GM19395 (cell line): Measurements from ENCODE around the gene ARHGEF16.

ENCODE experiments used
- ATAC-seq: cut with Tn5 transposase; IDR thresholded peaks from one replicate; pipeline ENCODE4 v1.9.1; 2021; ENCODE audit warnings: mild to moderate bottlenecking, moderate library complexity; ENCODE audit not compliant: unreplicated experiment

ARHGEF16 gene

DNA sequence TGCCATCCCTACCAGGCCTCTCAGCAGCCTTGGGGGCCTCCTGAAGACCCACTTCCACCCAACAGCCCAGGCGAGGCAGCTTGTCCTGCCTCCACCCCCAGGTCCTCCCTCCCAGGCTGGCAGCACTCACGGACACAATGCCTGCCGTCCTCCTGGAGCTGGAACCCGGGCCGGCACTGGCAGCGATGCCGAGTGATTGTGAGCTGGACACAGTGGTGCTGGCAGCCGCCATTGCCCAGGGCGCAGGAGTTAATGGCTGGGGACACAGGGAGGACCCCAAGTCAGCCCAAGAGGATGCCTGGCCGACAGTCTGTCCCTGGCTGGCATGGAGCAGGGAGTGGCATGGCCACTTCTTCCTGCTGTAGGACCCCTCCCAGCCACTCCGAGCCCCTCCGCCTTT, 60.8 kb downstream of the ARHGEF16 start:
- no peak for ATAC-seq

DNA sequence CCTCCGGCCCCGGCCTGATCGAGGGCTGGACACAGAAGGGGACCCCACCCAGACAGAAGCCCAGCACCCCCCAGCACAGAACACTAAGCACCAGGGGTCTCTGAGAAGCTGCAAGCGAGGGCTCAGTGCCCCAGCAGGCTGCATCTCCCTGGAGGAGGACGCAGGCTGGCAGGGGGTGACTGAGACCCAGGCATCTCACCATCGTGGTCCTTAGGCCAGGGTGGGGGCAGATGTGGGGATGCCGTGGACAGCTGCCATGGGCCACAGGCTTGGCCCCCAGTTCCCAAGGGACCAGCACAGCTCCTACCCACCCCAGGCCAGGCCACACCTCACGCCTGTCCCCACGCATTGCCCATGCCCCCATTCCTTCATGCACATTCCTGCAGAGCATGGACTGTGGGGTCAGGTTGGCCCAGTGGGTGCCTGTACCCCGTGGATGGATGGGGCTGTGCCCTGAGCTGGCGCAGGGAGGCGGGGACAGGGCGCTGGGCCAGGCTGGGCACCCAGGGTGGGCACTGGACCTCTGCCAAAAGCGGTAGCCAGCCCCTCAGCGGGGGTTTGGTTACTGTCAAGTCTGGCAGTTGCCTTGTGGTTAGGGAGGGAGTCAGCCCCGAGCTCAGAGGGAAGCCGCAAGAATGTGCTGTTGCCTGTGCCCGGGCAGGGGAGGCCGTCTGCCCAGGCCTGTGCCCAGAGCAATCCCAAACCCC, 61.5 kb downstream of the ARHGEF16 start:
- ATAC-seq, result no peak

DNA sequence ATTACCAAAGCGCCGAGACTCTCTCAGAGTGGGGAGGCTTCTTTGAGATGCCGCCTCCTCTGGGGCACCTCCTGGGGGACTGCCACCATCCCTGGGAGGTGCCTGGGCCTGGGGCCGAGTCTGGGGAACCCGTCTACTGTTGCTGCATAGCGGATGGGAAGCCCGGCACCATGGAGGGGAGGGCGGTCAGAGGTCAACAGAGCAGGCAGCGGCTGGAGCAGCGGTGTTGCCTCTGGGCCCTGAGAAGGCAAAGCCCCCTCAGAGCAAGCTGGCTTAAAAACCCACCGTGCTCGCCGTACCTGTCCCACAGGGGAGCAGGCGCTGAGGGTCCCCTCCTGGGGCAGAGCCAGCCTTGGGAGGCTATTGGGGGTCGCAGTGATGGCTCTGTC, 62.0 kb downstream of the ARHGEF16 start:
- no peak for ATAC-seq

DNA sequence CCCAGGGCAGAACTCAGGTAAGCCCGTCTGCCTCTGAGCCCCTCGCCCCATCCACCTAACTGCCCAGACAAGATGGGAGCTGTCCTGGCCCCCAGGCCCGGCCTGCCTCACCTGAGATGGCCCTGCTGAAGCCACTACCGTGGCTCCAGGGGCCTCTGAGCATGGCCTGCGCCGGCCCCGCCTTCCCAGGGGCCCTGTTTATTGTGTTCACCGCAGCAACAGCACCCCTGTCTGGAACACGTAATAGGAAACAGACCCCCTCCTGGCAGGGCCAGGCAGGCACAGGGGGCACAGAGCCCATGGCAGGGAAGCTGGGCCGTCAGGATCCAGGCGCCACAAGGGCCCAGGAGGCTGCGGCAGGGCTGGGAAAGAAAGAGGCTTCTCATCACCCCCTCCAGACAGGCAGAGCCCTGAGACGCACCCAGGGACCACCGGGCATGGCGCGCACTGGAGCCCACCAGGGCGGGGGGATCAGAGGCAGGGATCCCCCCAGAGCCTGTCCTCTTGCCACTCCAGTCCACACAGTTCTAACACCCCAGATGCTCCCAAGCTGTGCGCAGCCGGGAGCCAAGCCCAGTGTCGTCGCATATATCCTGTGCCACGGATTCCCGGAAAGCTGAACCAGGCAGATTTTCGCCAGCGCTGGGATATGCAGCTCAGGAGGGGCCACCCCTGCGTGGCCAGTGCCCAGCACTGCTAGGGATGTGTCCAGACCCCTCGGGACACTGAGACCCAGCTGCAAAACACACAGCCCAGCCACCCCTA, 62.6 kb downstream of the ARHGEF16 start:
- ATAC-seq, result no peak

DNA sequence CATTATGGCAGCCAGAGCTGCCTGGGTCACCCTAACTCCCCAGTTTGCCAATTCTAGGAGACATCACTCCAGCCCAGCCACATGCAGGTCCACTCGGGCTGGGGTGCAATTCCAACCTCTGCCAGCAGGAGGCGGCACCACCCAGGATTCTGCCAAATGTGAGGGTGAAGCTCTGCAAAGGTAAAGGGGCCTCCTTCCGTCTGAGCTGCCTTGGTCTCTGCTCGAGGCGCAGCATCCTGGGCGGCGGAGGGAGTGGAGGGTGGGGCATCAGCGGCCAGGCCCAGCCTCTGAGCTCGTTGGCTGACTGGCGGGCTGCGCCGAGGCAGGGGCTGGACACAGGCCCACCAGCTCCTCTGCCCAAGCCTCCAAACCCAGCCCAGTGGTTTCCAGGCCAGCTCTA, 63.8 kb downstream of the ARHGEF16 start:
- no peak for ATAC-seq

DNA sequence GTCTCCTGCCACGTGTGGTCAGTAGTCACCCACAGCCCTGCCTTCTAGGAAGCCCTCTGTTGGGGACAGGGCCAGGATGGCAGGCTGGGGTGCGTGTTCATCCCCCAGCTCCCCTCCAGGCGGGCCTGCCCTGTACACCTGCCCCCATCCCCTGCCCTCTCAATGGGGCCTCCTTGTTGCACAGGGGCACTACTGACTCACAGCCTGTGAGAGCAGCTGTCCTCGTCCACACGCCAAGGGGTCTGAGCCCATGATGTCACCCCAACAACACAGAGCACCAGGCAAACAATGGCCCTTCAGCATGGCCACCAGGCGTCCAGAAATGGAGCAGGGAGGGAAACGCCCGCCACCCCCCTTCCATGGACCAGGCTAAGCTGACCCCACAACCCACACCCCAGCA, 64.3 kb downstream of the ARHGEF16 start:
- ATAC-seq, result no peak

DNA sequence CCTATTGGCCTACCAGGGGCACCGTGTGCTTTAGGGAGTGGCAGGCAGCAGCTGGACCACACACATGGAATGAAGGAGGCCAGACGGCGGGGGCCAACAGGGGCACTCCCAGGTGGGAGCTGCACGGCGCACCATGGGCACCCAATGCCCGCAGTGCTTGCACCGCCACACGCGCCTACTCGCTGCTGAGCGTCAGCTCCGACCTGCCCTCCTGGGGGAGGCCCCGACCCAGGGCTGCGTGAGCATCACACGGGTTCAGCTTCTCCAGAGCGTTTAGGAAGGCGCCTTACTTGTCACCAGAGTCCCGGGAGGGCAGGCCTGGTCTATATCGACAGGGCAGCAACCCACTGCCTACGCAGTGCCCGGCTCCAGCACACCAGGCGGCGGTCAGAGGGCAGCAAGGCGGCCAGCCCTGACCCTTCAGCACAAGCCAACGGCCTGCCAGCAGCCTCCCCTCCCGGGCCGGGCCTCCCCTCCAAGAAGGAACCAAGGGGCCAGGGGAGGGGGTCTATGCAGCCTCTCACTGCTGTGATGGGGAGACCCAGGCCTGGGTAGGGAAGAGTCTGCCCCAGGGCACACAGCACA, 64.9 kb downstream of the ARHGEF16 start:
- no peak for ATAC-seq

DNA sequence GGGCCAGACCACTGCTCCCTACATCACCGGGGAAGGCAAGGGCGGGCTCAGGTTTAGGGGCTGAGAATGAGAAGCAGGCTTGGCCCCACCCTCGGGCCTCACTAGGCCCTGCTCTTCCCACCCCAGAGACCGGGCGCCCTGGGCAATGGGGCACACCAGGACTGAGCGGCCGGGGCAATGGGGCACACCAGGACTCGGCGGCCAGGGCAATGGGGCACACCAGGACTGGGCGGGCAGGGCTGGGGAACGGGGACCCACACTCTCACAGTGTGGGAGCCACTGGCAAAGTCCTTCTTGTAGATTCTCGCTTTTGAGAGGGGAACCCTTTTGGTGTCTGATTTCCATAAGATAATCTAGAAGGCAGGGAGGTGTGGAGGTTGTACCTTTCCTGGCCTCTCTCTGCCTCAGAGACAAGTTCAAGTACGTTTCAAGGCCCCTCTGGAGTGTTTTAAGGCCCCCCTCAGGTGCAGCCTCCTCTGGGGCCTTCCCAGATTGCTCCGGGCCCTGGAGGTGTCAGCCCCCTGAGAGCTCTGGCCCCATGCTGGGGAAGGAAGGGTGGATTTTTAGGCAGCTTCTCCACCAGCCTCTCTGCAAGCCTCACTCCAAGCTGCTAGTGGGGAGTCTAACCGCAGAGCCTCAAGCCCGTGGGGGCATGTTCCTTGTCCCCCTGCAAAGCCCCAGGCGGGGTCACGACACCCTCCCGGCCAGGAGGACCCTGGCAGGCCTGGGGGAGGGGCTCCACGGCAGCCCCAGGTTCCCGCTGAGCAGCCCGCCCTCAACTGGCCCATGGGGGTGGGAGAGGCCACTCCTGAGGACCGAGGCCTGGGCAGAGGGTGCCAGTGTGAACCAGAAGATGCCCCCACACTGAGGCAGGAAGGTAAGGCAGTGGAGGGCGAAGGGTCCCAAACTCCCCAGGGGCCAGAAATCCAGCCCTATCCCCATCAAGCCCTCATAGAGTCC, 66.2 kb downstream of the ARHGEF16 start:
- no peak for ATAC-seq

DNA sequence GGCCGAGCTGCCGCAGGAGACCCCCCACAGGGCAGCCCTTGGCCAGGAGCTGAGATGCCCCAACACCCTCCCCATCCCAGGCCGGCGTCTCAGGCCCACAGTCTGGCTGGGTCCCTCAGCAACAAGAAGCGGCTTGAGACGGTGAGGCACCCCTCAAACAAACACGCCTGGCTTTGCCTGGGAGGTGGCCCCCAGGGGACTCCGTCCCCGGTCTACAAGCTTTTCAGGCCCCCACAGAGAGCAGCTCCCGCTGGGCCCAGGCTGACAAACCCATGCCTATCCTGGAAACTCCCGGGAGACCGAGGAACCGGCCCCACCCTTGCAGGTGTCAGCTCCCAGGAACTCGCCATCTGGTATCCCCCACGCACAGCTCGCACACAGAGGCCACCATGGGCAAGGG, 67.0 kb downstream of the ARHGEF16 start:
- ATAC-seq, result no peak

DNA sequence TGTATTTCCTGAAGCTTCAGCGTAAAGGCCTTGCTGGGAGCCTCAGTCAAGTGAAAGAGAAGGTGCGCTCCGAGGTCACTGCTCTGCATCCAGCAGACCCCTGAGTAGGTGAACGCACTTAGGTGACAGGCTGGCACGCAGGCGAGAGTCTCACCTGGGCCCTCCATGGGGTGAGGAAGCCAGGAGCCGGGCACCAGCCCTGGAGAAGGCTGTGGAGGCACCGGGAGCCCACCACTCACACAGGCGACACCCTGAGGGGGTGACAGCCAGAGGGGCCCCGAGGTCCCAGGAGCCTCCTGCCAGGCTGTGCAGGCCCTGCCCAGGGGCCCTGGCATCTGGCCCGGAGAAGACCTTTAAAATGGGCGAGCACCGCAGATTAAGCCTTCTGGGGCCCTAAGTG, 67.6 kb downstream of the ARHGEF16 start:
- no peak for ATAC-seq

DNA sequence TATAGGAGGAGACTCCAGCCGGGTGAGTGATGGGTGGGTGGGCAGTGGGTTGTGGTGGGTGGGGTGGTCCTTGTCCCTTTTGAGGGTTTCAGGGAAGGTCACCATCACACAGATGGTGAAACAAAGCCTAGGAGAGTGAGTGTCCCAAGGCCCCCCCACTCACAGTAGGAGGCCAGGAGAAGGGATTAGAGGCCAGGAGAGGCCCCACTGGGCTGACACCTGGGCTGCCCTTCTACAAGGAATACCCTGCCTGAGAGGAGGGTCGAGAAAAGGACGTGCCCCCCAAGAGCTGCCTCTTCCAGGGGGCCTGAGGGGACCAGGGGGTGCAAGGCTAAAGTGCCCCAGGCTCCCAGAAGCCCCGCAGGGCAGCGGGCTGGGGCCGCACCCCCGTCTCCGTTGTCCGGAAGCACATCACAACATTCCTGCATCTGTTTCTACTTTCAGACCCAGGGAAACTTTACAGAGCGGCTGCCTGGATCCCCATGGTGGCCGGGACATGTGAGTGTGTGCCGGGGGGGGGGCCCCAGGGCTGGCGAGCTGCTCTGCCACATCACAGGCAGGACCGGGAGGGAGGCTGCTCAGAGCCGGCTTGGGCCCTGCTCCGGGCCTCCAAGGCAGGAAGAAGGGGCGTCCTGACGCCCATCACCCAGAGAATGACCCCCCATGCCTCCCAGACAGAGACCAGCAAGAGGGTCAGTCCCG, 68.2 kb downstream of the ARHGEF16 start:
- ATAC-seq, result no peak

DNA sequence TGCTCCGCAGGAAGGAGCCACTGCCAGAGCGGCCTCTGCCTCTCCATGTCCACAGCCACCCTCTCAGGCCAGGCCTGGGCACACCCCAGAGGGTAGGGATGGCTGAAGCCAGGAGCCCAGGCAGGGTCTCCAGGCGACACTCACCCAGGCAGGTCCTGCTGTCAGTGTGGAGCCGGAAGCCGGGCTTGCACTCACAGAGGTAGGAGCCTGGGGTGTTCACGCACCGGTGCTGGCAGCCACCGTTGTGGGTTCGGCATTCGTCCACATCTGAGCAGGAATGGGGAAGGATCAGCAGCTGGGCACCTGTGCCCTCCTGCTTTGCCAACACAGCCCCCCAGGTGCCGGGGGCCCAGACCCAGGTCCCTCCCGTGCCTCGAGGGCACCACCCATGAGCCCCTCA, 69.5 kb downstream of the ARHGEF16 start:
- ATAC-seq, result no peak

DNA sequence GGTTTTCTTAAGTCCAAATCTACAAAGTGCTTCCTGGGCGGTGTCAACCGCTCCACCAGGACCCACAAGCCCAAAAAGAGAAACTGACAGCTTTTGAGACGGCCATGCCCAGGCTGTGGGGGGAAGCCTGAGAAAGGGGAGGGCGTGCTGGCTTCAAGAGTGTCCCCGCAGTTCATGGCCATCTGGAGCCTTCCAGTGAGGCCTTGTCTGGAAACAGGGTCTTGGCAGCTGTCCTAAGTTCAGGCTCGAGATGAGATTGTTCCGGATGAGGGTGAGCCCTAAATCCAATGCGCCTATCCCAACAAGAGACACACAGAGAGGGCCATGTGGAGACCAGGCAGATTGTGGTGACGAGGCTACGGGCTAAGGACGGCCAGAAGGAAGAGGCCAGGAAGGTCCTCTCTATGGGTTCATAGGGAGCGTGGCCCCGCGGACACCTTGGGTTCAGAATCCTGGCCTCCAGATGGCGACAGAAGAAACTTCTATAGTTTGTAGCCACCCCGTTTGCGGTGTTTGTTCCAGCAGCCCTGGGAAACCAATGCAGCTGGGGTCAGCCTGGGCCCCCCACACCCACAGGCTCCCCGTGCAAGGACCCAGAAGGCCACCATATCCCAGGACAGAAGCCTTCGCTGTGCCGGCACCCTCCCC, 70.2 kb downstream of the ARHGEF16 start:
- ATAC-seq, result no peak

DNA sequence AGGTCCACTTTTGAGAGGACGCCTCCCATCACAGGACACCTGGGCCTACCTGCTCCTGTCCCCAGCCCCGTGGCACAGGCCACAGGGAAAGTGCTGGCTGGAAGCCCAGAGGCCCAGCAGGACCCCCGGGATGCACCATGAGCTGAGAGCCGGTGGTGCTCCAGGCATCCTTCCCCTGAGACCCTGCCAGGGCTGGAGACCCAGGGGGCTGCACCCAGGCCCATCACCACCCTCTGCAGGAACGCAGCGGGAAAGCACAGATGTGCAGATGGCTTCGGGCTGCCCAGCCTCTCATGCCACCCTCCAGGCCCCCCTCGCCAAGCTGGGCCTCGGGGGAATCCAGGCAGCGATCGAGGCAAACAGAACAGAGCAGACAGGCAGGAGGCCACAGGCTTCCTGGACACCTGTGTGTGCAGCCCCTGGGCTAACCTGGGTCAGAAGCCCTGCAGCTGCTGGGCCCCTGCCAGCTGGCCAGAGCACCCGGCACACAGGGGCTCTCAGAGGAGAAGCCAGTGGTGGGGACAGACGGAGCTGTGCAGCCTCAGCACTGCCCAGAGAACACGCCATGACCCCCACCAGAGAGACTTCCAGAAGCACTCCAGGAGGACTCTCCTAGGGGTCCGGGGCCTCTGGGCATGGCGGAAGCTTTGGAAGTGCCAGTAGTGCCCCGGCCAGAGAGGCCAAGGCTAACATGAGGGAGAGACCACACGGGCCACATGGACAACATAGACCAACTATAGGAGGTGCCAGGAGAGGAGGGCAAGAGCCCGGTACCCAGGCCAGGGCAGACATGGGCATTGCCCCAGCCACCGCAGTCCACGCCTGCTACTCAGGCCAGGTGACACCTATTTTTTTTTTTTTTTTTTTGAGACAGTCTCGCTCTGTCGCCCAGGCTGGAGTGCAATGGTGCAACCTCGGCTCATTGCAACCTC, 71.4 kb downstream of the ARHGEF16 start:
- ATAC-seq, result no peak

DNA sequence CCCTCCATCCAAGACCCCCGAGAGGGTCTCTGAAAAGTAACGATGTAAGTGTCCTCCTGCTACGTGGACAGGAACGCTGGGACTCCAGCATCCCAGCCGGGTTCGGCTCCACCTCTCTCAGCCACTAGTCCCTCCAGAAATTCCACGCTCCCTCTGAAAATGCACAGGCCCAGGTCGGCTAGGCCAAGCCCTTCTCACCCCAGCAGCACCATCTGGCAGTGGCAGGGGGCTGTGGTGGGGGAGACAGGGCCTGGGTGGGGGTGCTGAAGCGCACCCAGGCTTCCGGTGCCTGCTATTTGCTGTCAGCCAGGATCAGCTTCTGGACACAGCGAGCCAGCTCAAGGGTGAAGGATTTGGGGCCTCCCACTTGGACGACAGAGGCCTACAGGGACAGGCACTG, 73.3 kb downstream of the ARHGEF16 start:
- ATAC-seq, result no peak

DNA sequence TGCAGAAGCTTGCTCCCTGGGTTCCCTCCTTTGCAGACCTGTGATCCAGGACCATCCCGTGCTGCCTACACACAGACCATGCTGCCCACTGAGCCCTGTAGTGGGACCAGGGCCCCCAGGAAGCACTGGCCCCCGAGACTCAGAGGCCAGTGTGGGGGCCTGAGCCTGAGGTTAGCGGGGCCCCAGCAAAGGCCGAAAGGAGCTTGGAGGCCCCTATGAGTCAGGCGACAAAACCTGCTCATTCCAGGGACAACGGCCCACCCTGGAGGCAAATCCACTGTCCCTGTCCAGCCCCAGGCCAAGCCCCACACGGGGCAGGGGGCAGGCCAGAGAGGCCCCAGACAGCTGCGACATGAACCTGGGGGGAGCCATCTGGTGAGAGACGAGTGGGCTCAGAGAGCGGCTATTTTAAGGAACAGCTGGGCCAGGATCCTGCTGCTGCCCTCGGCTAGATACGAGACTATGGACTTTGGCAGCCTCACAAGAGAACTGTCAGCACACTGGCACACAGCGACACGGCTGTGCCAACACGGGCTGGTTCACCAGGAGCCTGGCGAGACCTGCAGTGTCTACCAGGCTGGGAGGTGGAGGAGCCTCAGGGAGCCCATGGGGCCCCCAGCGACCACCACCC, 74.7 kb downstream of the ARHGEF16 start:
- no peak for ATAC-seq

DNA sequence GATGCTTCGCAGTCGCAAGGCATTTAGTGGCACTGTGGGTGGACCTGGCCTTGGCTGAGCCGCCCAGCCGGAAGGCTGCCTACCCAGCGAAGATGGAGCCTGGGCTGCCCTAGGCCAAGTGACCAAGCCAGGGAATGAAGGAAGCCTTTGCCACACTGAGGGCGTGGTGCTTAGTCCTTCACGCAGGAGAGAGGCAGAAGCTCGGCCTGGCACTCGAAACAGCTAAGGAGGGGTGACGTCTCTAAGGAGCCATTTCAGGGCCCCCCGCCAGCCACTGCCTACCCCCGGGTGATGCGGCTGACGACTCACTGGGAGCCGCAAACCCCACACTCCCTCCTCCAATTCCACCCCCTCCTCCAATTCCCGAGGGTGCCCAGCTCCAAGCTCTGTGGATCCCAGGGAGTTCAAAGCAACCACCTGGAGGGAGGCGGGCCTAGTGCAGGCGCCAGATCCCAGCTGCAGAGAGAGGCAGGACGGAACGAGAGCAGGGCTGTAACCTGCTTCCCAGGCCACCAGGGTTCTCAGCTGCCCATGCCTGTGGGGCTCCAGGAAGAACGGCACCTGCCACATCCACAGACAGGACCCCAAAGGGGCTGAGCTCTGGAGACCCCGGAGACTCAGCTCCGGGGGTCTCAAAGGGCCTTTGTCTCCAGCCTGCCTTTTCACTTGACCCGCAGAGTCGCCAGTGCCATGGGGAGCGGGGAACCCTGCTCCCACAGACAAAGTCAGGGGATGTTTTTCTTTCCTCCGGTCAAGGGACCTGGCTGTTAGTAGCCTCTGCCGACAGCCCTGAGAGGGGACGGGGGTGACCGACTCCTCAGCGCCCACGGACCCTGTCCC, 75.8 kb downstream of the ARHGEF16 start:
- ATAC-seq, result no peak
